Caki2 (cell line): ENCODE results near the gene HCFC1R1. TPM values are rescaled to one million over a fixed set of nuclear protein-coding genes. Genes with fewer than 3 reads are reported as not detected.
A peak's percentile ranks its signal among the peaks of the same experiment; 100 is the strongest.

ENCODE experiments used
- DNase-seq: peaks from one replicate; pipeline ENCODE4 v3.0.0-alpha.2; 2015; ENCODE audit warnings: low read depth
- in situ Hi-C: cut with HindIII; loops from 2 replicates; pipeline ENCODE4 v1.10.0; 2016; ENCODE audit warnings: low sequenced_read_pairs, low pct_unique_long_range_greater_than_20kb, mixed read lengths
- total RNA-seq: library from RNA; depleted of rRNA; stranded (reverse); fragments of >200 nt; shearing (Covaris generic); gene quantifications from 2 replicates; pipeline ENCODE4 v1.2.3, GENCODE V29; 2014; ENCODE audit warnings: low replicate concordance

The HCFC1R1 gene
- total RNA-seq, 1 experiment from 2014 or later = 685 TPM

GRCh38 chr16:2986623-2987188, 37.0 kb downstream of the HCFC1R1 start:
- in situ Hi-C loops = no loop called here
- no peak for DNase-seq

GRCh38 chr16:2985893-2986355, 37.8 kb downstream of the HCFC1R1 start:
- no peak for DNase-seq
- in situ Hi-C loops = no loop called here

- in situ Hi-C loops = no loop called here
Measured at GRCh38 chr16:2985462-2985861, 38.3 kb downstream of the HCFC1R1 start.

GRCh38 chr16:2983706-2984136, 40.0 kb downstream of the HCFC1R1 start:
- in situ Hi-C loops = no loop called here
- DNase-seq = peak; percentile 89

More at GRCh38 chr16:2985462-2985861, 38.3 kb downstream of the HCFC1R1 start:
- no peak for DNase-seq

- in situ Hi-C loops = no loop called here
- DNase-seq = no peak
Measured at GRCh38 chr16:2982402-2982801, 41.3 kb downstream of the HCFC1R1 start.

- in situ Hi-C loops = no loop called here
Measured at GRCh38 chr16:2981899-2982250, 41.9 kb downstream of the HCFC1R1 start.

GRCh38 chr16:2981177-2981898, 42.4 kb downstream of the HCFC1R1 start:
- DNase-seq = no peak
- in situ Hi-C loops = no loop called here

More at GRCh38 chr16:2981899-2982250, 41.9 kb downstream of the HCFC1R1 start:
- DNase-seq = no peak

GRCh38 chr16:2980227-2981176, 43.2 kb downstream of the HCFC1R1 start, which contains the start of gene PKMYT1:
TSS of gene PKMYT1 (minus strand) at chr16:2980446. CDS start at chr16:2979657, 789 bp downstream.
- in situ Hi-C loops = no loop called here
- DNase-seq = peak; percentile 92

GRCh38 chr16:2979669-2980226, 44.0 kb downstream of the HCFC1R1 start:
- in situ Hi-C loops = no loop called here
- DNase-seq = no peak

GRCh38 chr16:2977440-2977839, 46.3 kb downstream of the HCFC1R1 start:
- in situ Hi-C loops = no loop called here
- DNase-seq = no peak

- no peak for DNase-seq
- in situ Hi-C loops = no loop called here
Measured at GRCh38 chr16:2976673-2977072, 47.1 kb downstream of the HCFC1R1 start.

GRCh38 chr16:2976201-2976600, 47.5 kb downstream of the HCFC1R1 start:
- in situ Hi-C loops = no loop called here
- DNase-seq = no peak

GRCh38 chr16:2975161-2975795, 48.5 kb downstream of the HCFC1R1 start:
- in situ Hi-C loops = no loop called here
- DNase-seq = no peak

- no peak for DNase-seq
- in situ Hi-C loops = no loop called here
Measured at GRCh38 chr16:2974319-2975056, 49.3 kb downstream of the HCFC1R1 start.

GRCh38 chr16:2973605-2974318, 50.0 kb downstream of the HCFC1R1 start:
- no peak for DNase-seq
- in situ Hi-C loops = no loop called here

GRCh38 chr16:2973093-2973492, 50.6 kb downstream of the HCFC1R1 start:
- in situ Hi-C loops = no loop called here
- DNase-seq = no peak
